GM18519 (cell line): ENCODE results near the gene AMFR.

Source experiments
- ATAC-seq: cut with Tn5 transposase; IDR thresholded peaks from one replicate; pipeline ENCODE4 v1.9.1; 2021; ENCODE audit warnings: mild to moderate bottlenecking, moderate library complexity; ENCODE audit not compliant: unreplicated experiment, low FRiP score

AMFR gene

GRCh38 chr16:56317998-56318826 is 107.1 kb downstream of the AMFR start:
- peak; percentile 85 for ATAC-seq

DNA sequence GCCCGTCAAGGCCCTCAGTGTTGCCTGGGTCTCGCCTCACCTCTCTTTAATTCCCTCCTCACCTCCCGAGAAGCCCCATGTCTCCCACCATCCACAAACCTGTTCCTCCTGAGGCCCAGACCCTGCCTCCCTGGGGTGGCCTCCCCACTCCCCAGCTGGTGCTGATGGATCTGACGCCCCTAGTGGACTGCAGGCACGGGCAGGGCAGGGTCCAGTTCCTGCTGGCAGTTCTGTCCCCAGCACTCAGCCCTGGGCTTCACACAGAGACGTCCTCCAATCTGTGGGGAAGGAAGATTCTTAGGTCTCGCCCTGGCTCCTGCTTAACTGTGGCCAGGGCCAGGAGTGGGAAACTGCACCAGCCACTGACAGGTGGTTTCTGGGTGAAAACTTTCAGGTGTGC is 108.8 kb downstream of the AMFR start:
- no peak for ATAC-seq

GRCh38 chr16:56315955-56316354 is 109.4 kb downstream of the AMFR start:
- ATAC-seq, result no peak

DNA sequence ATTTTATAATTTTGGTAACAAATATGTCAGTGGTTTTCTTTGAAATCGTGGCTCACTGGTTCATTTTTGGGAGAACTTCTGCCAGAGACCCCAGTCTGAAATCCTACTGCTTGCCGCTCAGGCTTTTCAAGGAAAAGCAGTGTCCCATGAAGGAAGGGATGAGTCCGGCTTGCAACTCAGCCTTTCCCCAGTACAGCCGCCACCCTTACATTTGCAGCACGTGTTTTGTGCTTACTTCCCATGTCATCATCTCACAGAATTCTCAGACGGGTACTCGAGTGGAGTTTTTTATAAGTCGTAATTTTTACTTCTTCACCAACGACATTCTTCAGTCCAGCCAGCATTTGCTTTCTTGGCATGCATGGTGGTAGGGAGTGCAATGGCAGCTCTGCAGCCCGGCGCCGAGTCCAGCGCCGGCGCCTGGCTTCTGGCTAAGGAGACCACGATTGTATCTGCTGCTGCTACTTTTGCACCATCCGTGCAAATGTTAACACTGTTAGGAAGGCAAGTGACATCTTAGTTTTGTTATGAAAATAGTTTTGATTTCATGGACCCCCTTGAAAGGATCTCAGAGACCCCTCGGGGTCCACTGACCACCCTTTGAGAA is 111.0 kb downstream of the AMFR start:
- ATAC-seq, result no peak

DNA sequence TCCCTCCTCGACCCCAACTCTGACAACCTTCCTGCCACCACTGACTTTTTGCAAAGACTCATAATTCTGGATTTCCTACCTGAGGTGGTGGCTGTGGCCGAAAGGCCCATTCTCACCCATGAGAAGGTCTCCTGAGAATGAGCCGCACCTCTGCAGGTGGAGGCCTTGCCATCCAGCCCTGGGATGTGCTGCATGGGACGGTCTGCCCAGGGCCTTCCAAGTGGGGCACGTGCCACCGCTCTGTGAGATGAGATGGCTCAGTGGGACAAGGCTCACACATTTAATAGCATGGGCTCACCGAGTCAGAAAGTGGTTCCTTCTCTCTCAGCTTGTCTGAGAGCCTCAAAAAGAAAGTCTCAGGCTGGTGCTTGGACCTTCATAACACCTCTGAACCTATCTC is 112.8 kb downstream of the AMFR start:
- ATAC-seq, result no peak

DNA sequence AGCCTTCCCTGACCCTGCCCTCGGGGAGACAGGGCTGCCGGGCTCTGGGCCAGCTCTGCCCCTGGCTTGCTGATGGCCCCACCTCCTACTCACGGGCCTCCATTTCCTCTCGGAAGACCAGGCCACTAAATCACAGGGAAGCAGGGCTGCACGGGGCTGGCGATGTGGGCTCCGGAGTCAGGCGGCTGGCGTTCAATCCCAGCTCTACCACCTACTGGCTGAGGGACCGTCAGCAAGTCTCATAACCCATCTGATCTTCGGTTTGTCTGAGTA is 113.4 kb downstream of the AMFR start:
- no peak for ATAC-seq
